Fibroblast of the conjunctiva (primary cell): Measurements from ENCODE around the gene FAM43B.

ENCODE experiments used
- DNase-seq: peaks from one replicate; pipeline ENCODE4 v3.0.0-alpha.2; 2010; ENCODE audit warnings: low read depth

The FAM43B gene

DNA sequence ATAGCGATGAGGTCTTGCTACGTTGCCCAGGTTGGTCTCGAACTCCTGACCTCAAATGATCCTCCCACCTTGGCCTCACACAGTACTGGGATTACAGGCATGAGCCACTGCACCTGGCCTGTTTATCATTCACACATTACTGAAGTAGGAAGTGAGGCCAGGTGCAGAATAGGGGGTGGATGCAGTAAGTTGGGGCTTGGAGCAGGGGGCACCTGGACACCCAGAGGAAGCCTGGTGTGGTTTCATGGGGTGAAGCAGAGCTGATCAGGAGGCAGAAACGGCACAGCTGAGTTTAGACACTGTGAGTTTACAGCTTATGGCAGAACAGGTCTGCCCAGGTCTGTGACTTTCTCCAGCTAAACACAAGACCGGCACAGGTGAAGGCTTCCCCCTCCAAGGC, 41.4 kb downstream of the FAM43B start:
- no peak for DNase-seq

- no peak for DNase-seq
These were observed 42.4 kb downstream of the FAM43B start for GRCh38 chr1:20594746-20595145.

- no peak for DNase-seq
These were observed 43.7 kb downstream of the FAM43B start for GRCh38 chr1:20596106-20596505.

- no peak for DNase-seq
These were observed 45.3 kb downstream of the FAM43B start for GRCh38 chr1:20597650-20598049.

- DNase-seq = no peak
These were observed 47.8 kb downstream of the FAM43B start for GRCh38 chr1:20600156-20600555.

GRCh38 chr1:20601129-20601825, 48.9 kb downstream of the FAM43B start:
- DNase-seq = no peak

DNA sequence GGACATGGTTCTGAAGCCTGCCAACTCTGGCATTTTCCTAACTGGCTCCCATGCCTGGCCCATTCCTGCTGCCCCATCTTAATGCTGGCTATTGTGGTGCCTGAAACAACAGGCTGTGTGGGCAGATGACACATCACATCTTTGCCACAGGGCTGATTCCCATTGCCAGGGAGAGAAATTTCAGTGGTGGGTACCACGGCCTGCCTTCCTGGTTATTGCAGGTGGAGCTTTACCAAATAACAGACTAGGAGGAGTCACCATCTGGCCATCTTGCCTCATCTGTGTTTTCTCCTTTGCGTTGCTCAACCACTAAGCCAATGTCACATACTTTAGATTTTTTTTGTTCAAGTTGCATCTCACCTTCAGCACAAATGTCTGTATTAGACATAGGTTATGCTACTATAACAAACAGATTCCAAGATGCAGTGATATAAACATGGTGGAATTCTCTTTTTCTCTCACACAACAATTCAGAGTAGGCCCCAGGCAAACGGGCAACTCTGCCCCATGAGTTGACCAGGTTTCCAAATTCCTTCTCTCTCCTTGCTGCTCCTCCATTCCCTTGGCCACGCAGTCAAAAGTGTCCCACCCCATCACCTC, 50.6 kb downstream of the FAM43B start:
- DNase-seq = no peak

GRCh38 chr1:20603504-20604464, 51.4 kb downstream of the FAM43B start:
- no peak for DNase-seq
